Measurements from ENCODE around the gene CLVS2.

DNA sequence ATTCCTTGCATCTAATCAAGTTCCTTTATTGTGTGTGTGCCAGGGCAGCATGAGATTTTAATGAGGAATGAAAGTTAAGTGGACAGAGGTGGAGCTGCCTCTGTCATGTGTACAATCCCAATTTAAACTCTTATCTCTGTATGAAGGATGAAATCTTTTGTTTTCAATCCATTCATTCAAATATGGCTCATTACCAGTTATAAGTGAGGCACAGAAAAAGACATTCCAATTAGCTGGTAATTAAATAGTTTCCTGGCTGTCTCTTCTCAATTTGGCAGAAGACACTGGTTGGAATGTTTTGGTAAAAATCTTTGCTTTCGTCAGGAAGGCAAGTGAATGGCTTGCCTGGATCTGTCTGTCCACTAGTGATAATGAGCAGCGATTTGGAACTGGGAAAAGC is 46.4 kb downstream of the CLVS2 start:
- no peak for TF ChIP-seq POLR2A (IDR thresholded peaks at IDR 0.05; ENCODE audit: low read length)
- TF ChIP-seq GATA1 (IDR thresholded peaks at IDR 0.05; ENCODE audit: low read depth, low read length): no peak

All from erythroblast (primary cell).